H1 (cell line): ENCODE results near the gene NKTR. TPM values are rescaled to one million over a fixed set of nuclear protein-coding genes. Genes with fewer than 3 reads are reported as not detected.

Source experiments
- CTCF ChIA-PET: fragments of 300-600 bp; sonication (Branson Sonifier 250); formaldehyde crosslinking; loops from one replicate; lab custom pipeline; 2021; ENCODE audit not compliant: partially characterized antibody; lab: Charles Lee
- POLR2A ChIA-PET: fragments of 300-600 bp; sonication (Branson Sonifier 250); formaldehyde crosslinking; loops from one replicate; lab custom pipeline; 2021; ENCODE audit warnings: inconsistent platforms; ENCODE audit not compliant: partially characterized antibody; lab: Charles Lee
- DNase-seq, 2 experiments: peaks; one replicate each; pipeline versions ENCODE4 v3.0.0 to v3.0.0-alpha.2; 2010 to 2022; ENCODE audit warnings: low spot score in 2 of 2, low read depth in 1 of 2, mixed read lengths in 1 of 2
- FAIRE-seq: peaks from 2 replicates; lab custom pipeline; 2011; peaks lifted over from hg19 to GRCh38; lab: Jason Lieb, UNC
- H2AFZ ChIP-seq: 2 replicates; pipeline ENCODE4 v1.8.1; 2012; ENCODE audit warnings: low read length, inconsistent platforms
- H2AK5ac ChIP-seq: 2 replicates; pipeline ENCODE4 v1.6.1; 2013; ENCODE audit warnings: low read depth, low read length
- H2BK120ac ChIP-seq: replicated peaks from 2 replicates; pipeline ENCODE3; 2013; ENCODE audit warnings: low read depth, low read length, inconsistent platforms
- H2BK12ac ChIP-seq: 2 replicates; pipeline ENCODE4 v1.6.1; 2013; ENCODE audit warnings: low read depth, low read length
- H2BK15ac ChIP-seq: 2 replicates; pipeline ENCODE4 v1.6.1; 2013; ENCODE audit warnings: low read length
- H2BK20ac ChIP-seq: 2 replicates; pipeline ENCODE4 v1.6.1; 2013; ENCODE audit warnings: low read length
- H2BK5ac ChIP-seq: 2 replicates; pipeline ENCODE4 v1.6.1; 2013; ENCODE audit warnings: low read depth, low read length
- H3K14ac ChIP-seq: 2 replicates; pipeline ENCODE4 v1.6.1; 2013; ENCODE audit warnings: inconsistent platforms; ENCODE audit not compliant: insufficient read length
- H3K18ac ChIP-seq: 2 replicates; pipeline ENCODE4 v1.6.1; 2013; ENCODE audit warnings: low read length; ENCODE audit errors: extremely low read depth
- H3K23ac ChIP-seq: 2 replicates; pipeline ENCODE4 v1.6.1; 2013; ENCODE audit warnings: inconsistent platforms; ENCODE audit not compliant: insufficient read length
- H3K23me2 ChIP-seq: 2 replicates; pipeline ENCODE4 v1.6.1; 2013; ENCODE audit warnings: low read depth, low read length
- H3K27ac ChIP-seq: 2 replicates; pipeline ENCODE4 v1.6.1; 2011; ENCODE audit warnings: low read depth, low read length, inconsistent platforms
- H3K27me3 ChIP-seq, 4 experiments: replicated peaks in 1 of 4; 1 replicate in 1 of 4; 2 replicates in 3 of 4; pipeline versions ENCODE4 v1.6.1 to v1.8.1; 2011 to 2013; ENCODE audit warnings: low read length in 3 of 4, mild to moderate bottlenecking in 3 of 4, inconsistent platforms in 2 of 4, mixed read lengths in 2 of 4, moderate library complexity in 1 of 4; ENCODE audit not compliant: control insufficient read depth in 3 of 4, insufficient read depth in 3 of 4; ENCODE audit errors: extremely low read depth in 1 of 4
- H3K36me3 ChIP-seq, 4 experiments: 2 replicates each; pipeline versions ENCODE4 v1.6.1 to v1.8.1; 2011 to 2013; ENCODE audit warnings: mild to moderate bottlenecking in 4 of 4, low read length in 3 of 4, moderate library complexity in 2 of 4, control low read depth in 1 of 4, inconsistent platforms in 1 of 4; ENCODE audit not compliant: insufficient read depth in 4 of 4, control insufficient read depth in 2 of 4
- H3K4ac ChIP-seq: replicated peaks from 2 replicates; pipeline ENCODE3; 2013; ENCODE audit warnings: low read length, low read depth, mixed read lengths, inconsistent platforms; ENCODE audit not compliant: insufficient read length
- H3K4me1 ChIP-seq, 4 experiments: replicated peaks in 1 of 4; 1 replicate in 1 of 4; 2 replicates in 3 of 4; pipeline versions ENCODE4 v1.6.1 to v1.8.1; 2011 to 2013; ENCODE audit warnings: low read length in 3 of 4, inconsistent platforms in 2 of 4, mixed read lengths in 1 of 4; ENCODE audit not compliant: insufficient read depth in 4 of 4, control insufficient read depth in 3 of 4
- H3K4me2 ChIP-seq, 2 experiments: 2 replicates each; pipeline versions ENCODE4 v1.6.1 to v1.8.1; 2011 to 2013; ENCODE audit warnings: low read depth in 2 of 2, low read length in 2 of 2, control low read depth in 1 of 2, inconsistent platforms in 1 of 2, mild to moderate bottlenecking in 1 of 2; ENCODE audit not compliant: insufficient read depth in 1 of 2
- H3K4me3 ChIP-seq, 4 experiments: fragments of 200-600, 300-600 bp in 1 of 4; sonication (generic), shearing (Covaris generic), sonication (Bioruptor Twin) in 1 of 4; 2 replicates each; pipeline versions ENCODE4 v1.5.1 to v1.8.1; 2011 to 2016; ENCODE audit warnings: low read length in 4 of 4, low read depth in 3 of 4, control low read depth in 2 of 4, inconsistent platforms in 2 of 4, mild to moderate bottlenecking in 2 of 4, mixed read lengths in 1 of 4, moderate library complexity in 1 of 4; ENCODE audit not compliant: insufficient read depth in 2 of 4; ENCODE audit errors: extremely low read depth in 1 of 4
- H3K56ac ChIP-seq: replicated peaks from 2 replicates; pipeline ENCODE3; 2013; ENCODE audit warnings: low read depth, mild to moderate bottlenecking, mixed read lengths, low read length, inconsistent platforms; ENCODE audit not compliant: insufficient read length
- H3K79me1 ChIP-seq: 2 replicates; pipeline ENCODE4 v1.6.1; 2013; ENCODE audit warnings: low read depth, low read length, control low read depth
- H3K79me2 ChIP-seq, 2 experiments: 2 replicates each; pipeline versions ENCODE4 v1.6.1 to v1.8.1; 2012 to 2013; ENCODE audit warnings: low read length in 2 of 2, mild to moderate bottlenecking in 2 of 2, inconsistent platforms in 1 of 2; ENCODE audit not compliant: insufficient read depth in 2 of 2, control insufficient read depth in 1 of 2
- H3K9ac ChIP-seq, 4 experiments: replicated peaks in 1 of 4; 1 replicate in 1 of 4; 2 replicates in 3 of 4; pipeline versions ENCODE4 v1.6.1 to v1.8.1; 2011 to 2013; ENCODE audit warnings: low read depth in 3 of 4, low read length in 3 of 4, control low read depth in 2 of 4, mild to moderate bottlenecking in 2 of 4, moderate library complexity in 2 of 4, inconsistent platforms in 1 of 4; ENCODE audit errors: extremely low read depth in 1 of 4
- H3K9me3 ChIP-seq, 2 experiments: 2 replicates each; pipeline versions ENCODE4 v1.6.1 to v1.8.1; 2012 to 2013; ENCODE audit warnings: mild to moderate bottlenecking in 2 of 2, moderate library complexity in 2 of 2, control low read depth in 1 of 2, inconsistent platforms in 1 of 2, low read depth in 1 of 2, low read length in 1 of 2, mixed read lengths in 1 of 2; ENCODE audit not compliant: insufficient read depth in 2 of 2
- H4K20me1 ChIP-seq, 2 experiments: replicated peaks in 1 of 2; 2 replicates each; pipeline versions ENCODE3 to v1.8.1; 2011 to 2013; ENCODE audit warnings: inconsistent platforms in 2 of 2, low read length in 2 of 2, mild to moderate bottlenecking in 1 of 2; ENCODE audit not compliant: insufficient read depth in 2 of 2, control insufficient read depth in 1 of 2
- H4K5ac ChIP-seq: 2 replicates; pipeline ENCODE4 v1.6.1; 2013; ENCODE audit warnings: low read length, low read depth, mixed read lengths, inconsistent platforms; ENCODE audit not compliant: insufficient read length
- H4K8ac ChIP-seq: 2 replicates; pipeline ENCODE4 v1.8.0; 2013; ENCODE audit warnings: mild to moderate bottlenecking, moderate library complexity, low read length, inconsistent platforms; ENCODE audit not compliant: insufficient read depth; ENCODE audit errors: extremely low read depth
- H4K91ac ChIP-seq: replicated peaks from 2 replicates; pipeline ENCODE3; 2013; ENCODE audit warnings: low read length, mixed read lengths, inconsistent platforms; ENCODE audit not compliant: insufficient read length
- KDM5A ChIP-seq: fragments of 200-600 bp; IDR thresholded peaks from 2 replicates; pipeline ENCODE4 v1.7.1; 2012; ENCODE audit warnings: mild to moderate bottlenecking, low read length, inconsistent platforms, mixed read lengths
- MAFK ChIP-seq: IDR thresholded peaks from 2 replicates; pipeline ENCODE4 v1.6.1; 2012; ENCODE audit warnings: low read depth, mild to moderate bottlenecking, improper control_type of control experiment, low read length
- NANOG ChIP-seq: IDR thresholded peaks from 2 replicates; pipeline ENCODE4 v1.6.1; 2011; ENCODE audit warnings: low read length, low read depth, mild to moderate bottlenecking, inconsistent platforms; ENCODE audit not compliant: insufficient read depth, poor library complexity, severe bottlenecking
- RNF2 ChIP-seq: fragments of 200-900, 300-1000 bp; sonication (generic); IDR thresholded peaks from 2 replicates; pipeline ENCODE4 v1.7.1; 2016; ENCODE audit warnings: borderline replicate concordance, low read depth, mild to moderate bottlenecking, antibody characterized with exemption, low read length; ENCODE audit not compliant: poor library complexity, severe bottlenecking; ENCODE audit errors: missing control alignments
- WGBS, 2 experiments: shearing (Covaris generic) in 1 of 2; methylation state at CpG; one replicate each; pipeline versions ENCODE4 v1.1.6 to v1.1.7; 2013 to 2015; ENCODE audit warnings: low lambda C conversion rate in 2 of 2, mixed read lengths in 2 of 2, inconsistent platforms in 1 of 2, low coverage in 1 of 2, missing lambda C conversion rate in 1 of 2; ENCODE audit not compliant: insufficient replicate concordance in 2 of 2, insufficient coverage in 1 of 2, insufficient read length in 1 of 2; ENCODE audit errors: extremely low coverage in 1 of 2, missing lambda C conversion rate in 1 of 2; 5-methylcytosine and 5-hydroxymethylcytosine counted together
- polyA plus RNA-seq, 7 experiments: library from polyadenylated mRNA; depleted of rRNA in 3 of 7; stranded (reverse) in 5 of 7; unstranded in 2 of 7; fragments of >200 nt in 5 of 7; fragments of 200-250 nt in 2 of 7; gene quantifications; 1 replicate in 5 of 7; 2 replicates in 1 of 7; 4 replicates in 1 of 7; pipeline versions ENCODE4 v1.2.1 to v1.2.3, GENCODE V29; 2011 to 2013; ENCODE audit warnings: missing spikeins in 2 of 7, mixed read lengths in 2 of 7
- total RNA-seq: library from RNA; stranded (reverse); fragmentation: NEBNext Ultra II Directional; extraction: Animal tissue kit (Norgen Biotek cat#: 25700); gene quantifications from 2 replicates; pipeline ENCODE4 v1.2.1, GENCODE V29; 2021

Gene NKTR
- total and polyA plus RNA-seq, 2 of the 8 experiments (the other 6 are each of a cell fraction or from before 2014, with no cell fraction given) = 24.1 to 62.2 TPM

DNA sequence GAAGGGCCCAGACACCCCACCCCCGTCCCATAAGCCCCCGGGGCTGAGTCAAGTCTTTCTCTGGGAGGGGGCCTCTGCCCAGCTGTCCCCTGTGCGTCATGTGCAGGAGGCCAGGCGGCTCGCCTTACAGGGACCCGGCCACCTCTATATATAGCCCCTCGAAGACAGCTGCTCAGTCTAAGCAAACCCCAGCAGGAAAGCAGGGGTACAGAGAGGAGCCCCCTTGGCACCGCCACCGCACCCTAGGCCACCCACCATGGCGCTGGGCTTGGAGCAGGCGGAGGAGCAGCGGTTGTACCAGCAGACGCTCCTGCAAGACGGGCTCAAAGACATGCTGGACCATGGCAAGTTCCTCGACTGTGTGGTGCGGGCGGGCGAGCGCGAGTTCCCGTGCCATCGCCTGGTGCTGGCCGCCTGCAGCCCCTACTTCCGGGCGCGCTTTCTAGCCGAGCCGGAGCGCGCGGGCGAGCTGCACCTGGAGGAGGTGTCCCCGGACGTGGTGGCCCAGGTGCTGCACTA, 84.9 kb downstream of the NKTR start, which contains the start of gene KLHL40:
Gene KLHL40, plus strand, starts transcription at position 175 of the 519 bp plus-strand sequence. Its CDS starts 82 bp downstream, at position 257.
- no peak within 1 kb of the TSS for H4K5ac ChIP-seq
- no peak within 1 kb of the TSS for H3K56ac ChIP-seq
- H3K14ac ChIP-seq = no peak within 1 kb of the TSS
- H3K4me1 ChIP-seq = peaks cover 0 to 10% (median 4%) of the 10 kb centered on the region in 4 experiments; a peak in 4 of 7 replicates
- TF ChIP-seq NANOG (no peak), KDM5A (no peak), MAFK (no peak), RNF2 (no peak)
- no peaks in the 10 kb centered on the region for H3K23me2 ChIP-seq
- no peak within 1 kb of the TSS for H2AFZ ChIP-seq
- H2BK15ac ChIP-seq = no peak within 1 kb of the TSS
- H3K4ac ChIP-seq = no peak within 1 kb of the TSS
- no peak within 1 kb of the TSS for H3K18ac ChIP-seq
- H2BK12ac ChIP-seq = no peak within 1 kb of the TSS
- H3K4me3 ChIP-seq = no peak within 1 kb of the TSS
- WGBS, 2 experiments = 93% methylated on average over 32 of the region's 34 CpGs; no CpG with 5 or more reads in 1 of the 2 experiments
- ChIA-PET POLR2A (interaction anchor here (0.6 to 1.2 kb wide), 3 partner anchors 9 to 119 kb away, joined by 3 read pairs; partner anchors contain the start of gene HIGD1A), CTCF (interaction anchor here (0.9 to 1.9 kb wide), 6 partner anchors 8 to 65 kb away, joined by 3 to 5 read pairs (median 4); no protein-coding TSS in a partner anchor)
- no peaks in the 10 kb centered on the region for H3K79me1 ChIP-seq
- H3K9ac ChIP-seq = no peak within 1 kb of the TSS
- no peak within 1 kb of the TSS for H2BK20ac ChIP-seq
- no peak within 1 kb of the TSS for H3K23ac ChIP-seq
- H2BK120ac ChIP-seq = no peak within 1 kb of the TSS
- H3K27me3 ChIP-seq = no peaks in the 10 kb centered on the region
- FAIRE-seq (no peak), DNase-seq (no peak)
- H3K9me3 ChIP-seq = no peaks in the 10 kb centered on the region
- no peaks in the 10 kb centered on the region for H3K36me3 ChIP-seq
- H4K8ac ChIP-seq = no peak within 1 kb of the TSS
- H3K4me2 ChIP-seq = no peak within 1 kb of the TSS
- no peak within 1 kb of the TSS for H4K91ac ChIP-seq
- H3K27ac ChIP-seq = no peak within 1 kb of the TSS
- H3K79me2 ChIP-seq = no peaks in the 10 kb centered on the region
- H2BK5ac ChIP-seq = no peak within 1 kb of the TSS; the same call in 1 of the 2 replicates
- H4K20me1 ChIP-seq = no peaks in the 10 kb centered on the region
- no peak within 1 kb of the TSS for H2AK5ac ChIP-seq
